Vagina (tissue), 2 donors: ENCODE measurements around the gene IL1RL1. TPM values are rescaled to one million over a fixed set of nuclear protein-coding genes. Genes with fewer than 3 reads are reported as not detected.

Experiments used
- DNase-seq, 2 donors: peaks; one replicate each; pipeline ENCODE4 v3.0.0-alpha.2; 2017; ENCODE audit errors: extremely low spot score in 2 of 2
- H3K27ac ChIP-seq: fragments of 200-600 bp; sonication (generic); one replicate; pipeline ENCODE4 v1.5.1; 2019
- H3K27me3 ChIP-seq: fragments of 200-600 bp; sonication (generic); one replicate; pipeline ENCODE4 v1.5.1; 2019
- H3K36me3 ChIP-seq, 2 donors: fragments of 200-600 bp; sonication (generic); one replicate each; pipeline ENCODE4 v1.5.1; 2017 to 2019
- H3K4me1 ChIP-seq: fragments of 200-600 bp; sonication (generic); one replicate; pipeline ENCODE4 v1.5.1; 2019
- H3K4me3 ChIP-seq, 2 donors: fragments of 200-600 bp; sonication (generic); 1 replicate in 1 of 2; 2 replicates in 1 of 2; pipeline ENCODE4 v1.5.1; 2016 to 2019
- H3K9me3 ChIP-seq: fragments of 200-600 bp; sonication (generic); one replicate; pipeline ENCODE4 v1.5.1; 2019
- POLR2A ChIP-seq, 2 donors: fragments of 450-650 bp; IDR thresholded peaks; one replicate each; pipeline ENCODE4 v1.6.1; 2017; ENCODE audit warnings: antibody characterized with exemption in 2 of 2, mild to moderate bottlenecking in 2 of 2, moderate library complexity in 2 of 2
- POLR2AphosphoS5 ChIP-seq, 2 donors: sonication (generic); formaldehyde crosslinking; IDR thresholded peaks; one replicate each; pipeline ENCODE4 v1.9.0; 2017; ENCODE audit warnings: antibody characterized with exemption in 2 of 2, mild to moderate bottlenecking in 2 of 2, low read depth in 1 of 2; ENCODE audit not compliant: insufficient read depth in 1 of 2
- intact Hi-C: fragments of 100-400 bp; cut with DNase I; formaldehyde crosslinking; loops from one replicate; pipeline ENCODE4 v1.15.1; 2023
- total RNA-seq: library from RNA; depleted of rRNA; stranded (reverse); fragments of >200 nt; gene quantifications from one replicate; pipeline ENCODE4 v1.2.3, GENCODE V29; 2016
- TF ChIP-seq, protein P1 (sequence below), 3 experiments: fragments of 450-650 bp in 2 of 3; fragments of 200-600 bp in 1 of 3; sonication (generic) in 1 of 3; IDR thresholded peaks; one replicate each; pipeline ENCODE4 v1.5.1; 2017 to 2019; ENCODE audit warnings: antibody characterized with exemption in 3 of 3, mild to moderate bottlenecking in 2 of 3, moderate library complexity in 2 of 3

IL1RL1 gene
- total RNA-seq, 1 donor from 2014 or later = 10.6 TPM

DNA sequence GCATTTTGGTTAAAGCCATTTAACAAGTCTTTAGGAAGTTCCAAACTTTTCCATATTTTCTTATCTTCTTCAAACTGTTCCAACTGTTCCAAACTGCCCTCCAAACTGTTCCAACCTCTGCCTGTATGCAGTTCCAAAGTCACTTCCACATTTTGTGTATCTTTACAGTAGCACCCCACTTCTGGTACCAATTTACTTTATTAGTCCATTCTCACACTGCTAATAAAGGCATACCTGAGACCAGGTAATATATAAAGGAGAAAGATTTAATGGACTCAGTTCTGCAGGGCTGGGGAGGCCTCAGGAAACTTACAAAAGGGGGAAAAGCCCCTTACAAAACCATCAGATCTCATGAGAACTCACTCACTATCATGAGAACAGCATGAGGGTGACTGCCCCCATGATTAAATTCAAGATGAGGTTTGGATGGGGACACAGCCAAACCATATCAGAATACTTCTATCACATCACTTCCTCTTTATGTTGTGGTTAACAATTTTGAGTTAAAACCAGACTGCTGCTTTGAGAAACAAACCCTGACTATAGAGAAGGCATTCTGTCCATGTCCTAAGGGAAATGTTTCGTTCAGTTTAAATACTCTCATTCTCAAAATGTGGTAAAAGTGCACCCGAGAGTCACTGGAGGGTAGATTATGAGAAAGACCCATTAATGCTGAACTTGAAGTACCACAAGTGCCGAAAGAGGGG, 55.2 kb downstream of the IL1RL1 start:
- Histone ChIP-seq H3K27me3 (no peaks in the 10 kb centered on the region), H3K36me3 (peaks cover 0 to 4% of the 10 kb centered on the region in 2 donors), H3K27ac (no peak overlapping the region), H3K4me1 (no peaks in the 10 kb centered on the region), H3K9me3 (peaks cover 3% of the 10 kb centered on the region), H3K4me3 (no peak overlapping the region)
- DNase-seq = no peak
- TF ChIP-seq, protein P1, sequence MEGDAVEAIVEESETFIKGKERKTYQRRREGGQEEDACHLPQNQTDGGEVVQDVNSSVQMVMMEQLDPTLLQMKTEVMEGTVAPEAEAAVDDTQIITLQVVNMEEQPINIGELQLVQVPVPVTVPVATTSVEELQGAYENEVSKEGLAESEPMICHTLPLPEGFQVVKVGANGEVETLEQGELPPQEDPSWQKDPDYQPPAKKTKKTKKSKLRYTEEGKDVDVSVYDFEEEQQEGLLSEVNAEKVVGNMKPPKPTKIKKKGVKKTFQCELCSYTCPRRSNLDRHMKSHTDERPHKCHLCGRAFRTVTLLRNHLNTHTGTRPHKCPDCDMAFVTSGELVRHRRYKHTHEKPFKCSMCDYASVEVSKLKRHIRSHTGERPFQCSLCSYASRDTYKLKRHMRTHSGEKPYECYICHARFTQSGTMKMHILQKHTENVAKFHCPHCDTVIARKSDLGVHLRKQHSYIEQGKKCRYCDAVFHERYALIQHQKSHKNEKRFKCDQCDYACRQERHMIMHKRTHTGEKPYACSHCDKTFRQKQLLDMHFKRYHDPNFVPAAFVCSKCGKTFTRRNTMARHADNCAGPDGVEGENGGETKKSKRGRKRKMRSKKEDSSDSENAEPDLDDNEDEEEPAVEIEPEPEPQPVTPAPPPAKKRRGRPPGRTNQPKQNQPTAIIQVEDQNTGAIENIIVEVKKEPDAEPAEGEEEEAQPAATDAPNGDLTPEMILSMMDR (IDR thresholded peaks at IDR 0.05) = no peak
- no peak for TF ChIP-seq POLR2A (IDR thresholded peaks at IDR 0.05)
- TF ChIP-seq POLR2AphosphoS5 (IDR thresholded peaks at IDR 0.05; ENCODE audit: insufficient read depth in 1 of 2, low read depth in 1 of 2) = no peak
- intact Hi-C loops = no loop called here

DNA sequence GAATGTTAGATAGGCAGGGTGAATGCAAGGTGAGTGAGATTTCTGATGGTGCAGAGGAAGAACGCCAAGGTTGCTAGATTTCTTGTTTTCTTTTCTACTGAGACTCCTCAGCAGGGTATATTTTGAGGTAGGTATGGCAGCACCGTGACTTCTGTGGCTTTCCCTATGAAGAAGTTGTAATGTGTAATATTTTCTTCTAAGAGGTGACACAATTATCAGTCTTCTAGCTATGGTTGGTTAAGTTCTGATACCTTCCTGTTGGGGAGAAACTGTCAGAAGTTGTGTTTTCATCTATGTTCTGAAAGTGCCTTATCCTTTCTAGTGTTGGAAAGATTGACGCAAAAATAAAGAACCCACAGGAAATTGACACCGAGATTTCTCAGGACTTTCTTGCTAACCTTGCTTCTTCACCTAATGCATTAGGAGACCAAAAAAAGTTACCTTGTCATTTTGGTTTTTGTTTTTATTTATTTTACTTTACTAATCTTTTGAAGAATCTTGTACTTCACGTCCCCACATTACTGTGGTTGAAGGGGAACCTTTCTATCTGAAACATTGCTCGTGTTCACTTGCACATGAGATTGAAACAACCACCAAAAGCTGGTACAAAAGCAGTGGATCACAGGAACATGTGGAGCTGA, 56.1 kb downstream of the IL1RL1 start:
- peaks cover 3% of the 10 kb centered on the region for H3K9me3 ChIP-seq
- DNase-seq = no peak
- no peaks in the 10 kb centered on the region for H3K4me1 ChIP-seq
- peaks cover 0 to 4% of the 10 kb centered on the region in 2 donors for H3K36me3 ChIP-seq
- no peak overlapping the region for H3K27ac ChIP-seq
- TF ChIP-seq POLR2AphosphoS5 (IDR thresholded peaks at IDR 0.05; ENCODE audit: insufficient read depth in 1 of 2, low read depth in 1 of 2) = no peak
- TF ChIP-seq, protein P1 (IDR thresholded peaks at IDR 0.05) = no peak
- no peak for TF ChIP-seq POLR2A (IDR thresholded peaks at IDR 0.05)
- intact Hi-C loops = no loop called here
- no peak overlapping the region for H3K4me3 ChIP-seq
- no peaks in the 10 kb centered on the region for H3K27me3 ChIP-seq

DNA sequence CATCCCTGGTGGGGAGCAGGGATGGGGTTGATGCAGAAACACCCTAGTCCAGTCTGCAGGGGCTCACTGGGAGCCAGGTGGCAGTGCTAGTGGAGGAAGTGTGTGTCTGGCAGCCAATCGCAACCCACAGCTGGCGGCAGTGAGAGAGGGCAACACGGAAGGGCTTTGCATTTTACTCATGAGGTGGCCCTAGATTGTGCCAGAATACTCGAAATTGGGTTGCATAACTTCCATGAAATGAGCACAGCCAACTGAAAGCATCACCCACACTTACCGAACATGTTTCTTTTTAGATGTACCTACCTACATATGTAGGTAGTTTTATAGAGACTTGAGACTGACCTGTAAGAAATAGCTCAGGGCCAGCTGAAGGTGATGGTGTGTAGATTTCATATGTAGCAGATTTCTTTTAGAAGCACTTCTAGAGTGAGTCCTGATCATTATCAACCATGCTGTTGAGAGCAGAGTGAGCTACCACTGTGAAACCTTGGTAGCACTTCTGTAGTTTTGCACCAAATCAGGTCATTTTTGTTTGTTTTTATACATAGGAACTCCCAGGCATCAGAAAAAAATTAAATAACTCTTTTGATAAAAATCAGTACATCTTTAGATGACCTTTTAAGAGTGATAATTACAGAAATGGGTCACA, 57.2 kb downstream of the IL1RL1 start:
- TF ChIP-seq POLR2A (IDR thresholded peaks at IDR 0.05) = no peak
- TF ChIP-seq, protein P1 (IDR thresholded peaks at IDR 0.05) = no peak
- no peak for TF ChIP-seq POLR2AphosphoS5 (IDR thresholded peaks at IDR 0.05; ENCODE audit: insufficient read depth in 1 of 2, low read depth in 1 of 2)
- Histone ChIP-seq H3K27ac (no peak overlapping the region), H3K4me3 (no peak overlapping the region), H3K9me3 (peaks cover 3% of the 10 kb centered on the region), H3K36me3 (peaks cover 0 to 3% of the 10 kb centered on the region in 2 donors), H3K4me1 (no peaks in the 10 kb centered on the region), H3K27me3 (no peaks in the 10 kb centered on the region)
- no peak for DNase-seq
- intact Hi-C loops = no loop called here

DNA sequence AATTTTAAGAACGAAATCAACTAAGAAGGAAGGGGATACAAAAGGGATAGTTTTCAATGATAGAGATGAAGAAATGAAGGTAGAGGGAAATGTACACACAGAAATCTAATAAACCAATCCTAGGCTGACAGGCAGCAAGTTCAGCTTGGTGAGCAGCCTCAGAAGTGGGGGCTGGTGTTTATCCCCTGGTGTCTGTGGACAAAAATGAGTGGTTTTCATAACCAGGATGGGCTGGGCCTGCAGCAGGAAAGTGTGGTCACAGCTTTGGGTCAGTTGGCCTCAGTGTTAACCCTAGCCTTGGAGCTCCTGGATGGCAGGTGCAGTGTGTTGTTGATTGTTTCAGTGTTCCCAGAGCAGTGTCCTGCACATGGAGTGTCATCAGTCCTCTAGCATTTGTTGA, 58.5 kb downstream of the IL1RL1 start:
- intact Hi-C loops = no loop called here
- Histone ChIP-seq H3K27ac (no peak overlapping the region), H3K36me3 (no peaks in the 10 kb centered on the region), H3K4me1 (no peaks in the 10 kb centered on the region), H3K4me3 (no peak overlapping the region), H3K9me3 (peaks cover 3% of the 10 kb centered on the region), H3K27me3 (no peaks in the 10 kb centered on the region)
- DNase-seq = no peak
- TF ChIP-seq POLR2AphosphoS5 (IDR thresholded peaks at IDR 0.05; ENCODE audit: insufficient read depth in 1 of 2, low read depth in 1 of 2) (no peak), POLR2A (IDR thresholded peaks at IDR 0.05) (no peak)
- TF ChIP-seq, protein P1 (IDR thresholded peaks at IDR 0.05) = no peak
